DMS114 treated with DMSO at 0.1 percent for 48 hours (cell line): ENCODE results near the gene DPM1.

Source experiments
- DNase-seq: peaks from one replicate; lab custom pipeline; 2025; ENCODE audit not compliant: unreplicated experiment; lab: John Stamatoyannopoulos, UW

The DPM1 gene

DNA sequence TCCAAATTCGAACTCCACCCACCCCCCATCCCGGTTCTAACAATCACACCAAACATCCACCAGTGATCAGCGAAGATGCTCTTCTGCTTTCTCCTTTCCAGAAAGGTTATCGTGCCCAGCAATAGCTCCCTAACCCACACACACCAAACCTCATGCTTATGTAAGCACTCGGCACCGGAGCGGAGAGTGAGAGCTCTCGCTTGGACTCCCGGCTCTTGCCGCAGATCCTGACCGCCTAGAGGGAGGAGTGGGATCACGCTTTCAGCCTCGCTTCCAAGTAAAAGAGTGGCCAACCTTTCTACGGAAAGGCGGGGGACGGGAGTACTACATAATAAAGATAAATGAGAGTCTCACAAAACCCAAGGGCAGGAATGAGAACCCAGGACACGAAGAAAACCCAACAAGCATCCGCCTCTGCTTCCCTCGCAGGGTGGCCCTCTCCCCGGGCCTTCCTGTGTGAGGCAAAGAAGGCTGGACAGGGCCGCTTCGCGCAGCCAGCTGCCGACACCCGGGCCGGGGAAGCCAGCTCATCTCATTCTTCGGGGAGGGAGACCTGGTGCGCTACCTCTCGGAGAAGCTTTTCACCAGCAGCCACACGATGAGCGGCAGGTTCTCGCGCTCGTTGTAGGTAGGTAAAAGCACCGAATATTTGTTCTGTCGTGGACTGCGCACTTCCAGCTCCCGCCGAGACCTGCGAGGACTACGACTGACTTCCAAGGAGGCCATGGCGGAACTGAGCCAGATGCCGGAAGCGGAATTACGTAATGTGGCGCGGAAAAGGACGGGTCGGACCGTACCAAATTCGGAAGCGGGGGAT is at the start of gene DPM1:
TSS of gene DPM1 (minus strand) at position 735 of the 817 bp plus-strand sequence. CDS start at position 726, 9 bp downstream.
- DNase-seq: peak; percentile 72

DNA sequence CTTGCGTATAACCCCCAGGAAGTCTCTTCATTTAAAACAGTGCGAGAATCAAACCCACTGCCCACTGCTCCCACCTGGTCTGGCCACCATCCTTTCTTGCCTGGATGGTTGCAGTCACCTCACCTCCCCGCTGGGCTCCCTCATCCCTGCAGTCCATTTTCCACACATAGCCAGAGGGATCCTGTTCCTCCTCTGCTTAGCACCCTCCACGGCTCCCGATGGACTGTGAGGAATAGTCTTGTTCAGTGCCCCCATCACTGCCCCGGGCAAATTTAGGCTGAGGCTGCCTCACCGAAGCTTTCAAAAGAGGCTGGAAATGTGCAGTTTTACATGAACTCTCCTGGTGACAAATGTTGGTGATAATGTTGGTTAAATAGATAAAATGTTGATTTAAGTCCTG is 46.9 kb upstream of the DPM1 start:
- no peak for DNase-seq

DNA sequence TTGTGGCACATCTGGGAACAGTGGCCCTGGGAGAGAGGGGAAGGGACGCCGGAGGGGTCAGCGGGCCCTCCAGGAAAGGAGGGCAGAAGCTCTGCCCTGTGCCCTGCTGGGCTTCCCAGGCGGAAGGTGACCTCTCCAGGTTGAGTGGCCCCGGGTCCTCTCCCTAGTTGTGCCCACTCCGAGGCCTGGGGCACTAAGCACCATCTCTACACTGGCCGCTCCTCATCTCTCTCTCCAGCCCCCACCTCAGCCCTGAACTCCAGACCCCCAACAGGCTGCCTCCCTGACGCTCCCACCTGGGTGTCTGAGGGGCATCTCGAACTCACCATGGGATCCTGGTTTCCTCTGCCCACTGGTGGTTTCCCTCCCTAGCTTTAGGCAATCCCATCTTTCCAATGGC is 46.4 kb upstream of the DPM1 start:
- DNase-seq: no peak

DNA sequence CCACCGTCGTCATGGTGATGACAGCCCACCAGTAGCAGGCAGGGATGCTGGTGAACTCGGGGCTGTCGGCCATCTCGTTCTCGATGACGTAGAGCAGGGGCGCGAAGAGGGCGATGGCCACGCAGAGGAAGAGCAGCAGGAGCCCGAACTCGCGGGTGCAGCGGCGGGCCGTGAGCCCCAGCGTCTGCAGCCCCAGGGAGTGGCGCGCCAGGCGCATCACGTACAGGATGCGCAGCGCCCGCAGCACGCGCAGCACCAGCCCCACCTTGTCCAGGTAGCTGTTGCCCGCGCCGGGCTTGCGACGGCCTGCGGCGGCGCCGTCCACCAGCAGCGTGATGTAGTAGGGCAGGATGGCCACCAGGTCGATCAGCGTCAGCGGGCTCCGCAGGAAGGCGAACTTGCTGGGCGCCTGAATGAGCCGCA is 46.0 kb upstream of the DPM1 start:
- no peak for DNase-seq

DNA sequence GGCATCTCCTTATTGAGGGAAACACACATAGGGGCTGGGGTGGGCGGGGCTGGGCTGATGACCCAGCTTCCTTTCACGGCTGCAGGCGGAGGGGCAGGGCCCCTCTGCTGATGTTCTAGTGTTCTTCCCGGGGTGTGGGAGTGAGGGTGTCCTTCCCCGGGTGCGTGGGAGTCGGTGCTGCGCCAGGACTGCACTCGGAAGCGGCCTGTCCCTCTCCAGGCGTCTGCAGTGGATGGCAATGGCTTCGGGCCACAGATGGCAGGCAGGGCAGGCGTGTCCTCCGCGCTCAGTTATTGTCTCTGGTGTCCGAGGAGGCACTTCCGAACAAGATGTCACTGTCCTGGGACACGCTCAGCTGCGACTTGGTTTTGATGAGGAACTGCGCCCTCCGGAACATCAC is 45.4 kb upstream of the DPM1 start:
- no peak for DNase-seq

DNA sequence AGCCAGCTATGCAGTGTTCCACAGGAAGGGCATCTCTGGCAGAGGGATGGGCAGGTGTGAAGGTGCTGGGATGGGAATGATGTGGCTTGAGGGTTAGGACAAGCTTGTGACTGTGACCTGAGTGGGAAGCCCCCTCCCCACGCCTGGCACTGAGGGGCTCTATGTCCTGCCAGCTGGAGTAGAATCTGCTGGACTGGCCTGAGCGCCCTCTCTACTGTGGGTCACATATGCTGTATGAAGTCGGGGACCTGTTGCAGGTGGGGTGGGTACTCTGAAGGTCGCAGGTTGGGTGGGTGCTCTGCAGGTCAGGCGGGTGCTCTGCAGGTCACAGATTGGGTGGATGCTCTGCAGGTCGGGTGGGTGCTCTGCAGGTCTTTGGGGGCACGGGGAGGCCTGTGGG is 44.3 kb upstream of the DPM1 start:
- DNase-seq: no peak

DNA sequence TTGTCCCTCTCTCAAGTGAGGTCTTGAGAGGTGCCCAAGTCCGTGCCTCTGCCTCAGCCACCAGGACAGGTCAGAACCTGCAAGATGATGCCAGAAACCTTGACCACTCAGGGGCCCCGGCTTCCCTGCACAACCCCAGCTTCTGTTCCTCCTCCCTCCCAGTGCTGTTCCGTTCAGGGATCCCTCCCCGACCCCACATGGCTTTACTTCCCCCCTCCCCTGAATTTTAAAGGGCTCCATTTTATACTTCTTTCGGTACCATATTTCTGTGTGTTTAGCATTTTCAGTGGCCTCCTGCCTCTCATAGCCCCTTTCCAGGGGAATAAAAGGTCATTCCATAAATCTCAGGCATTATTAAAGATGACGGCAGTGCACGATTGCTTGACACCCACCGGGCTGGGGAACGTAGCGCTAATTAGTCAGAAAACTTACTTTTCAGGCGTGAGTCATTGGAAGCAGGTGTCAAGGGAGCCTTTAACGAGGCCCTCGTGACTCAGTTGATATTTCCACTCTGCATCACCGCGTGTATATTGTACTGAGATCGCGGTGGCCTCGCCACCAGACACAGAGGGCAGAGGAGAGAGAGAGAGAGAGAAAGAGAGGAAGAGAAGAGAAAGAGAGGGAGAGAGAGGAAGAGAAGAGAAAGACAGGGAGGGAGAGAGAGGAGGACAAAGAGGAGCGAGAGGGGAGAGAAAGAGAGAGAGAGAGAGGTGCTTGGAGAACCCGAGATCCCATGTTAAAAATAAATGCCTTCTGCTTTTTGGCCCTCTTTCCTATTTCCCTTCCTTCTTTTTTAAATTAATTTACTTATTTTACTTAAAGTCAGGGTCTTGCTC is 43.3 kb upstream of the DPM1 start:
- no peak for DNase-seq

DNA sequence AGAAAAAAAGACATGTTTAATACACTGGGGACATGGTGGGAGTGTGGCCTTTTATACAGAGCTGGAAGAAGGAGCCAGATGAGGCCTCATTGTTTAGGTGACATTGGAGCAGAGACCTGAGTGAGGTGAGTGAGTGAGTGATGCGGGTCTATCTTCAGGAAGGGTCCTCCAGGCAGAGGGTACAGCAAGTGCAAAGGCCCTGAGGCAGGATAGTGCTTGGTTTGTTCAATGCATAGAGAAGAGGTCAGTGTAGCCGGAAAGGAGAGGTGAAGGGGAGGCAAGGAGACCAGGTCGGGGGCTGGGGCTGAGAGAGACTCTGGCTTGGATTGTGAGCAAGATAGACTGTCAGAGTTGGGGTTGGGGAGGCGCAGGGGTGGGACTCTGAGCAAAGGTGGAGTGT is 41.0 kb upstream of the DPM1 start:
- DNase-seq: no peak

DNA sequence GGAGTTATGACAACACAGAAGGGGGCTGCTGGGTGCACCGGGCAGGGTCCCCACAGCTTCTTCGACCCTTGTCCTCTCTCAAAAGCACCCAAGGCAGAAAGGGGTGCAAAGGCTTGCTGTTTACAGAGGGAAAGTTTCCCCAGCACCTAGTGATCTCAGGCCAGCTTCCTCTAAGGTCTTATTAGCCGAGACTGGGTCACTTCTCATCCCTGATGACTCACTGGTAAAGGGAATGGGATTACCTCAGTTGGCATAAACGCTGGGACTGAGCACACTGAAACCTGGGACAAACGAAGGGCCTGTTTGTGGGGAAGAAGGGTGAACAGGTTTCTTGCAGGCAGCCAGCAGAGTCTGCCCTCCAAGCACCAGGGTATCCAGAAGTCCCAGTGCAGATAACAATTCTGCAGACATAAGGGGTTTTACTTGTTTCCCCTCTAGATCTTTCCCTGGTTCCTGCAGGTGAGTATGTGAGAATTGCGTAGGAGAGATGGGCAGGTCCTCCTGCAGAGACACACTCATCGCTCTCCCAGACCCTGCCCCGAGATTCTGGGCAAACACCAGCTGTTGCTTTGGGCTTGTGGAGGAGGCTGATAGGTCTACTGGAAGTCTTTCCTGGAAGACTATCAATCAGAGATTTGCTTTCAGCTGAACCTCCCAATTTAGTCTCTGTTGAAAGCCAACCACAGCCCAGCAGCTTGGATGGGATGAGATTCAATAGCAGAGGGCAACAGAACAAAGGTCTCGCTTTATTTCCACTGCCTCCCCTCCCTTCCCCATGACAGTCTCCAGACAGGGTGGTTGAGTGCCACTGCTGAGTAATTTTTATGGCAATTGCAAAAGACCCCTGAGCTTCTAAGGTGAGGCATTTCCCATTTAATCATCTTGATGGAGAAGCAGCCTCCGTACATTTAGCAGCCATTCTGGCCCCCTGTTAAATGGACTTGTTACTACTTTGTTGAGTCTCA is 38.9 kb upstream of the DPM1 start:
- DNase-seq: no peak

DNA sequence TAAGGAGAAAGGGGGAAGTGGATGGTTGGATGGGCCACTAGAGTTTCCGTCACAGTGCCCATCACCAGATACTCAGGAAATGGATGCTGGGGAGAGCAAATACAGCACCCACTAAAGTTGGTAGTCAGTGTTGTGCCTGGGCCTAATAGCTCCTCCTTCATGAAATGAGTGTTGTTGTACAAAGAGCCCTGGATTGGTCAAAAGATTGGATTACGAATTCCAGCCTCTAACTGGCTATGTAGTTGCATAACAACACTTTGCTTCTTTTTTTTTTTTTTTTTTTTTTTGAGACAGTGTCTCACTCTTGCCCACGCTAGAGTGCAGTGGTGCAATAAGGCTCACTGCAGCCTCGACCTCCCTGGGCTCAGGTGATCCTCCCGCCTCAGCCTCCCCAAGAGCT is 37.2 kb upstream of the DPM1 start:
- no peak for DNase-seq

DNA sequence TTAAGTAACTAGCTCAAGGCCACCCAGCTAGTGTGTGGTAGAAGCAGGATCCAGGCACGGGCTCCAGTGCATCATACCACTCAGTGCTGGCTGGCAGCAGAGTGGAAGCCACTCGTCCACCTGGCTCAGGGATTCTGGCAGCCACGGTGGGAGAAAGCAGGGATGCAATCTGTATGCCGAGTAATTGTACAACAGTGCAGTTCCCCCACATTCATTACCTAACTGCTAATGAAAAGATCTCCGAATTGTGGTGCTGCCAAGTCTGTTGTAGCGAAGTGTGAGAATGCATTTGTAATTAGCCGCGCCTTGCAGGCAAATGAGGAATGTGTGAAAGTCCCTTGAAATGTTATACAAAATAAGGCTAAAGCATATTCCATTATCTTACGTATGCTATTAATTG is 35.5 kb upstream of the DPM1 start:
- DNase-seq: no peak

DNA sequence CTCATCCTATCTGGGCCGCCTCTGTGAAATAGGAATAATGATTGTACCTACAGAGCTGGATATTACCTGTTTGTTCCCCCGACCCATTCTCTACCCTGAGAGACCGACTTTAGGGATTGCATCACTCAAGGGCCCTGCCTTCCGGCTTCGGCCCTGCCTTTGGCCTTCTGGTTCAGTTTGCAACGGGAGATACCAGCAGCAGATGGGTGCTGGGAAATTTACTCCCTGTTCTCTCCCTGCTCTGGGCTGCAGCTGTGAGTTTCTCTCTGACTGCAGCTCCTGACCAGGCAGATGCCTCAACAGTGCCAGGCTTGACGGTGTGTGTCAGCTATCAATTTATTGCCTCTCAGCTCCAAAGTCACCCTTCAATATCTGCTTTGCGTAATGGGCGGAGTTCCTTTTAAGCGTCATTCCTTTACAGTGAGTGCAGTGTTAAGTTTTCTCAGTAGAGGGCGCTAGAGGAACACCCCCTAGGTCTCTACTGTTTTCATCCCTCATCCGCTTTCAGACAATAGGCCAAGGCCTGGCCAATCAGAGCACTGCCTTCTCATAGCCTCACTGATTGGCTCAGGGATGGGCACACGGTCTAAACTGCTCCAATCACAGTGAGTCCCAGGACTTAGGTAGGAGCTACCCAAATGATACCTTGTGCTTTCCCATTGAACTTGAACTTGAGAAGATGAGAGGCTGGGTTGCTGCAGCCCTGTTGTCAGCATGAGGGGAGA is 34.6 kb upstream of the DPM1 start:
- DNase-seq: peak; percentile 60

DNA sequence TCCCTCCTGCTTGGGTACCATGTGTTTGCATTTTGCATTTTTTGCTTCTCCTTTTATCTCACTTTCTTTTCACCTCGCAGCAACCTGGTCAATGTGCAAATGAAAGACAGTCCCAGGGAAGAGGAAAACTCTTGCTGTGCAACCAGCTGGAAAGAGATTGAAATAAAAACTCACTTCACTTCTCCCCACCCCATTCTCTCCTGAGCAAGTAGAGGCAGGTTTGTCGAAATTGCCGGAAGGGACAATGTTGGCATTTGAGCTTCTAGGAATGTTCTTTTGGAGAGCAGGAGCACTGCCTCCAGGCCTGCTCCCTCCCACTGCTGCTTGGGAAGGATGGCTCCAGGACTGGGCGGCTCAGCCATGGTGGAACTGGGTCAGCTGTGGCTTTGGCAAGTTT is 34.0 kb upstream of the DPM1 start:
- no peak for DNase-seq

DNA sequence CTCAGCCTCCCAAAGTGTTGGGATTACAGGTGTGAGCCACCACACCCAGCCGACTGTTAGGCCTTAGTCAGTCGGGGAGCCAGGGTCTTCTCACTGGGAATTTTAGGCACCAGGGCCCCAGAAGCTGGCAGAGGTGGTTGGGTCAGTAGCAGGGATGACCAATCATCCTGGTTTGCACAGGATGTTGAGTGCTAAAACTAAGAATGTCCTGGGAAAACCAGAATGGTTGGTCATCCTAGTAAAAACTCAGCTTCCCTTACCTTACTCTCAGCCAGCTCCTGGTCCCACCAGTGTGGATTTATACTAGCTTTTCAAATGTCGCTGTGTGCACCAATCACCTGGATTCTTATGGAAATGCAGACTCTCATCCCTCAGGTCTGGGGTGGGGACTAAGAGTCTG is 32.7 kb upstream of the DPM1 start:
- DNase-seq: no peak

DNA sequence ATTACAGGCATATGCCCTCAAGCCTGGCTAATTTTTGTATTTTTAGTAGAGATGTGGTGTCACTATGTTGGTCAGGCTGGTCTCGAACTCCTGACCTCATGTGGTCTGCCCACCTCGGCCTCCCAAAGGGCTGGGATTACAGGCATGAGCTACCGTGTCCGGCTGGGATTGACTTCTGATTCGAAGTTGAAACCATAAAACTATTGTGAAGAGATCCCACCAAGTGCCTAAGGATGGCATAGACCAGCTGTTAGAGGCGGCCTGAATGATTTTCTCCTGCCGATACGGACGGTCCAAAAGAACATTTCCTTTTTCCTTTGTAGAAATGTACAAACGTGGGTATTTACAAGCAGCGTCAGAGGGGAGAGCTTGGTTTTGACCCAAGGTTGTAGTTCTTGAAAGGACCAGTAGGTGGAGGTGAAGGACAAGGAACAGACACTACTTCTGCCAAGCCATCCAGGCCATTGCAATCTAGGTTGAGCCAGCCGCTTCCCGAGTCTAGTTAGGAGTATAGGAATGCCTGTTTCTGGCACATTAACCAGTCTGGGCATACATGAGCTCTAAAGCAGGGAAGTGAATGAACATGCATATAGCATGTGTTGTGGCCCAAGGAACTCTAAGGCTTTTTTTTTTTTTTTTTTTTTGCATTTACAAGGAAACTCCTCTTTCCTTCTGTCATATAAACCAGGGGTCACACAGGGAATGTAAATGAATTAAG is 29.3 kb upstream of the DPM1 start:
- peak; percentile 98 for DNase-seq

DNA sequence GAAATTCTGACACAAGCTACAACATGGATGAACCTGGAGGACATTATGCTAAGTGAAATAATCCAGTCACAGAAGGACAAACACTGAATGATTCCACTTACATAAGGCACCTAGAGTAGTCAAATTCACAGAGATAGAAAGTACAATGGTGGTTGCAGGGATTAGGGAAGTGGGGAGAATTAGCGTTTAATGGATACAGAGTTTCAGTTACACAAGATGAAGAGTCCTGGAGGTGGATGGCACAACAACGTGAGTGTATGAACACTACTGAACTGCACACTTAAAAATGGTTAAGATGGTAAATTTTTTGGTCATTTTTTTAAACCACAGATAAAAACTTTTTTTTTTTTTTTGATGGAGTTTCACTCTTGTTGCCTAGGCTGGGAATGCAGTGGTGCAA is 25.0 kb upstream of the DPM1 start:
- no peak for DNase-seq

DNA sequence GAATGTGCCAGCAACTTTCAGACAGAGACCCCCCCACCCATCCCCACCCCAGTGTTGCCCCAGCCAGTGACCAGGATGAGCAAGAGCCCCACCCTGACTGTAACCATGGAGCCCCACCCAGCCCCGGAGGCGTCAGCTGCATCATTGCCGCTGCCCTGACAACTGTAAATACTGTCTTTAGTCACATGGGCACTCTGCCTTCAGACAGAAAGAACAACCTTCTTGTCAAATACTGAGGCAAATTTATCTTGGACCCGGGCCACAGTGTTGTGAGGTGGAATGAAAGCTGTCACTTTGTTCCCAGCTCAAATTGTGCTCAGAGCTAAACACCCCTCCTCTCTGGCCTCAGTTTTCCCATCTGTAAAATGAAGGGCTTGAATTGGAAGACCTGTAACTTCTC is 24.0 kb upstream of the DPM1 start:
- no peak for DNase-seq

DNA sequence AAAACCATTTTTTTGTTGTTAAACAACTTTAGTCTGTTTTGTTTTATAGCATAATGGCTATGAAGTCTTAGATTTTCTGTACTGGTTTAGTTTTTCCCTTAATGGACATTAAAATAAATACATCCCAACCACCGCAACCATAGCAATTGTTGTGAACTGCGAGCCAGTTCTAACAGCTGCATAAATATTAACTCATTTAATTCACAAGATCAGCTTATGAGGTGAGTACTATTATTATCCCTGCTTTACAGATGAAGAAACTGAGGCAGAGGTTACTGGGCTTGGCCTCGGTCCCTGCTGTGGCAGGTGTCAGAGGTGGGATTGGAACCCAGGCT is 23.3 kb upstream of the DPM1 start:
- DNase-seq: no peak

DNA sequence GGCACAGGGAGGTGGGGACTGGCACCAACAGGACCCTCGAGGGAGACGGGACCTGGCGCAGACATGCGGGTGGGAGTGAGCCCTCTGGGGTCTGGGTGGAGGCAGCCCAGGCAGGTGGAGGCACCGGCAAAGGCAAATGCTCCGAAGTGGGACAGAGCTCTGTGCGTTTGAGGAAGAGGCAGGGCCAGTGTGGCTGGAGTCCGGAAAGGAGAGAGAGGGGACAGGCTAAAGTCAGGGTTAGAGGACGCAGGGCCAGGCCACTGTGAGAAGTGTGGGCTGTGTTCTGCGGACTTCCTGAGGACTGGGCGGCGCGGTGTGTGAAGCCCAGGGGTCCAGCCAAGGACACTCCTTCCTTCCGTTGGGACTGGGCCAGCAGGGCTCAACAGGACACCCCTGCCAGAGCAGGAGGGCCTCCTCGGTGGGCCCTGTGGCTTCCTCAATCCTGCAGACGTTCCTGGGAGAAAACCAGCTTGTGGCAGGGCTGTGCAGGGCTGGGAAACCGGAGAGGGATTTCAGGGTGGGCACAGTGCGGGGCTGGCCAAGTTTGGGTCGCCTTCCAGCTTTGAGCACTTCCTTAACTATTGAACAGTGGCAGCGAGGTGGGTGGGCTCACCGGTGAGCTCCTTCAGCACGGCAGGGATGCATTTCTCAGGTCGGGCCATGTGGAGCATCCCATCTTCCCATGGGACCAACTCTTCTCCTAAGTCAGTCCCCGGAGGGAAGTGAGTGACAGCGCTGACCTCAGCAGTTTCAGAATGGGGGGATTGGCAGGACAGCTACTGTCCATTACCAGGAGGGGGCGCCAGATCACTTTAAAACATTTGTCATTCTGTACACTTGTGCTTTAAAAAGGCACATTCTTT is 22.8 kb upstream of the DPM1 start:
- peak; percentile 85 for DNase-seq
